ENCODE measurements around the gene THAP10.
"Not testable (repeated sequence)": the region's sequence is repeated elsewhere in the genome, so short reads cannot be mapped to it uniquely, and the experiment has no call there.

The THAP10 gene

DNA sequence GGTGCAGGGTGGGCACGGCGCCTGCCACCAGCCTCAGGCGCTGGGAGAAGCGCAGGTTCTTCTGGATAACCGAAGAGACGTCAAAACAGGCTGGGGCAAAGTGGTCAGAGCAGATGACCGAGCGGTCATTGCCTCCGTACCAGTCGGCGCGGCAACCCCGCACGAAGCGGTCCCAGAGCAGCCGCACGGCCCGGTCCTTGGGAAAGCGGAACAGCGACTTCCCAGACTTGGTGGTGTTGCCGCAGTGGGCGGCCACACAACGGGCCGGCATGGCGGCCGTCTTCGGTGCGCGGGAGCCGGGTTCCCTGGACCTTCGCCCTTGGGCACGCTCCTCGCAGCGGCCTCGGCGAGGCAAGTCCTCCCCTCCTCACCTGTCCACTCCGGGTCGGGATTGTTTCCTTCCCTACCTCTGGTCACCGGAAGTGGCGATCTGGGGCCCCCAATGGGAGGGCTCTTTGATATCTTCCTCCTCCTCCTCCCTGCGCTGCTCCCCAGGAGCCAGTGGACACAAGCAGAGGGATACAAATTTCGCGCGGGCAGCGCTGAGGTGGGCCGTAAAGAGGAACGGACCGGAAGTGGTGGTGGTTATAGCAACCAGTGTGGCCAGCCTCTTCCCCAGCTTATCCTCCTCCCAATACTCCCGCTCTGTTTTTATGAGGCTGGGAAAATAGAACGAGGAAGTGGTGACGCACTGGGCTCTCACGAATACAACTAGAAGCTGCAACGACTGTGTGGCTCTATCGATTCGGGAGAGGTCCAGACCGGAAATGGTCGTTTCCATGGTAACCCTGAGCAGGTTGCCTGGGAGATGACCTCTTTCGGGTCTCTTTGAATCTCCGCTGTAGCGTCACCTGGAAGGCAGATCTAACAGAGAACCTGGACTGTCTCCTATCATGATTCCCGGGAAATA lies at the start of gene THAP10, which contains the start of gene LRRC49:
Gene THAP10 (minus strand): TSS at position 432 of the 910 bp plus-strand sequence. CDS start 161 bp downstream, at position 271.
Gene LRRC49 (plus strand): TSS at position 825 of the 910 bp plus-strand sequence. CDS start 69 bp downstream, at position 894.
- DNase-seq = peak; percentile 18

DNA sequence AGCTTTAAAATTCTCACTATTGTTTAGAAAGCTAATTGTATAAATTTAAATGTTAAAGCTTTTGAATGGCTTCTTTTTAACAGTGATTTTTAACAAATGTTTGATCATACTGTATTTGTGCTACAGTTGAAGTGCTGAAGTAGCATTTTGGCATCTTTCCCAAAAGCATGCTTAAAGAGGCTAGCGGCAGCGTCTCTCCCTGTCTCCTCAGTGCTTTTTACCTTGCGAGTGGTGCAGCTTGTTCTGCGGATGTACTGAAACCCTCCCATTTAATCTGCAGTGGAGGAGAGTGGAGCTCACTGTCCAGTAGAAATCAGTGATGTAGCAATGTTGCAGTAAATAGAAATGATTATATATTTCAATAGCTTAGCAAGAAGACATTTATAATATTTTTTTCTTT lies 44.1 kb upstream of the THAP10 start:
- no peak for DNase-seq

DNA sequence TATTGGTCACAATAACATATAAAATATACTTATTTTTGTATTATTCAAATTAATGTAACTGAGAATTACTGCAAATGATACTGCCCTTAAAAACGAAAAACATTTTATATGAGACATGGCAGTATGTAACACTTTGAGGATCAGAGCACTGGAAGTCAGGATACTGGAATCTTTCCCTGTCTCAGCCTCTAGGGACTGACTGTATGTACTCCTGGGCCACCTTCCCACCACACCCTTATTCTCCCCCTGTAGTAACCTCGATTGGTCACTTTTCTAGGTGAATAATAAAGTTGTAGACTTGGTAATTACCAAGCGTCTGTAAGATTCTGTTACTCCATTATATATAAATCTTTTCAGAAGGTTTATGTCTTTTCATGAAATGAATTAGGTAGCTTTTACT lies 43.4 kb upstream of the THAP10 start:
- no peak for DNase-seq

DNA sequence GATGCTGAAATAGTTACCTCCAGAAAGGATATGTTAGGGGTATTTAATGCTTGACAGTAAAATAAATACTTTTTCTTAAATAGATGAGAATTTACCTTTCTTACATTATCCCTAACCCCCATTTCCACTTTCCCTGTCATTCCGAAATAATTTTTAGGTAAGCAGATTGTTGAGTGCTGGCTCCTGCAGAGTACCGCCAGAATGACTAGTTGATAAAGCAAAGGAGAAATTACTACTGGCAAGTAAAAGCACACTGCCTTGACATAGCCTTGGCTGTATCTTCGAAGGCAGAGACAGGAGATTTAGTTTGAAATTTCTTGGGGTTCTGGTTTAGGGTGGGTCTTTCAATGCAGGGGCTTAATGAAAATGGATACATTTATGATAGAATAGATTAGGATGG lies 41.2 kb upstream of the THAP10 start:
- no peak for DNase-seq

DNA sequence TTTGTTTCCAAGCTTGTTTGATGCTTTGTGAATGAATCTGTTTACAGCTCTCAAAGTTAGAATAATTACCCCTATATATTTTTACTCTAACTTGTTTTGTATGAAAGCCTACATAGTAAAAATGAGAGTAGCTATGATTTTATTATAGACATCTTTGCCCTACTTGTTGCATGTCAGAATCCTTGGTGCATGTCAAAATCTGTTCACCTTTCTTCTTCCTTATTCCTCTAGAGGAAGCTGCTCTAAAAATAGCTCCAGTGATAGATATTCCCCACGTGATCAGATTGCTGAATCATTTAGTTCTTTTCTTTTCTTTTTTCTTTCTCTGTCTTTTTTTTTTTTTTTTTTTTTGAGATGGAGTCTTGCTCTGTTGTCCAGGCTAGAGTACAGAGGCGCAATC lies 40.2 kb upstream of the THAP10 start:
- DNase-seq = no peak

DNA sequence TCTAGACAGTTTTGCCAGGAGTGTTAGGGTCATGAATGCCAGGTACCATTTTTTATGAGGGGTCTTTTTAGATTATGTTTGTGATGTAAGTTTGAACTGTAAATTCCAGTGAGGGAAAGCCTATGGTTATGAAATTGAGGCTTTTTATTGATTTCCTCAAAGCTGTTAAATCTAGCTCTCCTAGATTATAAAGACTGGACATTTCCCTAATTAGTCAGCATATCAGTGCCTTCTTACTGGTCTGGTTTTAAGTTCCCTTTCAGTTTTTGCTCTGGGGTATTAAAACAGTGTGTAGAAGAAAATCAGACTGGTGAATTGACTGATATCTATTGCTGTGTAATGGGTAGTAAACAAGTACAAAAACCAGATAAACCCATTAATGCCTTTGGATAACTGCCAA lies 39.6 kb upstream of the THAP10 start:
- DNase-seq = no peak

DNA sequence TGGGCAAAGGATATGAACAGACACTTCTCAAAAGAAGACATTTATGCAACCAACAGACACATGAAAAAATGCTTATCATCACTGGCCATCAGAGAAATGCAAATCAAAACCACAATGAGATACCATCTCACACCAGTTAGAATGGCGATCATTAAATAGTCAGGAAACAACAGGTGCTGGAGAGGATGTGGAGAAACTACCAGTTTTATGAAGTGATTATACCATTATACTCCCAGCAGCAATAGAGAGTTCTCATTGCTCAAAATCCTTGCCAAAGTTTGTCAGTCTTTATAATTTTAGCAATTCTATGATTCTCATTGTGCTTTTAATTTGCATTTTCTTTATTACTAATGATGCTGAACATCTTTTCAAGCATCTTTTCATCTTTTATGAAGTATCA lies 34.7 kb upstream of the THAP10 start:
- not testable (repeated sequence) for DNase-seq

DNA sequence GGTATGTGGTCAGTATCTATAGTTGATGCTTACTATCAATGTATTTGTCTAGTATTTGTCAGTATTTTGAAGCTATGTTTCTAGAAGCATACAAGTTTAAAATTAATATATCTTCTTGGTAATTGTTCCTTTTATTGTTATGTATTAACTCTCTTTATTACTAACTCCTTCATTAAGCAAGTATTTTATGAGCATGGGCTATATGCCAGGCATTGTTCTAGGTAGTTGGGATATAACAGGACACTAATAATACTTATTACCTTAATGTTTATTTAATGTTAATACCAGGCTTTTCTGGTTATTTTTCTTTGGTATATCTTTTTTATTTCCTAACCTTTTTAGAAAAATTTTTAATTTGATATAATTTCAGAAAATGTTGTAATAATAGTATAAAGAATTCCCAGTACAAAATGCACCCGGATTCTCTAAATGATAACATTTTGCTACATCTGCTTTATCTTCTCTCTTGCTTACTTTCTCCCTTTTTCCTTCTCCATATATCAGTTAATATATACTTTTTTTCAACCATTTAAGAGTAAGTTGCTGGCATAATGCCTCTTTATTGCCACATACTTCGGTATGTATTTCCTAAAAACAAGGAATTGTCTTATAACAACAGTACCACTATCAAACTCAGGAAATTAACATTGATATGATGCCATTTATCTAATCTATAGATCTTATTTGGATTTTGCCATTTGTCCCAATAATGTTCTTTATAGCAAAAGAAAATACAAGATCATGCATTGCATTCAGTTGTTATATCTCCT lies 31.3 kb upstream of the THAP10 start:
- no peak for DNase-seq

DNA sequence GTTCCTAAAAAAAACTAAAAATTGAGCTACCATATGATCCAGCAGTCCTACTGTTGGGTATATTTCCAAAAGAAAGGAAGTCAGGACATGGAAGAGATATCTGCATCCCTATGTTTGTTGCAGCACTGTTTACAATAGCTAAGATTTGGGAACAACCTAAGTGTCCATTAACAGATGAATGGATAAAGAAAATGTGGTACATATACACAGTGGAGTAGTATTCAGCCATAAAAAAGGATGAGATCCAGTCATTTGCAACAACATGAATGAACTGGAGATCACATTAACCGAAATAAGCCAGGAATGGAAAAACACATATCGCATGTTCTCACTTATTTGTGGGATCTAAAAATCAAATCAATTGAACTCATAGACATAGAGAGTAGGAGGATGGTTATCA lies 29.9 kb upstream of the THAP10 start:
- DNase-seq = no peak

DNA sequence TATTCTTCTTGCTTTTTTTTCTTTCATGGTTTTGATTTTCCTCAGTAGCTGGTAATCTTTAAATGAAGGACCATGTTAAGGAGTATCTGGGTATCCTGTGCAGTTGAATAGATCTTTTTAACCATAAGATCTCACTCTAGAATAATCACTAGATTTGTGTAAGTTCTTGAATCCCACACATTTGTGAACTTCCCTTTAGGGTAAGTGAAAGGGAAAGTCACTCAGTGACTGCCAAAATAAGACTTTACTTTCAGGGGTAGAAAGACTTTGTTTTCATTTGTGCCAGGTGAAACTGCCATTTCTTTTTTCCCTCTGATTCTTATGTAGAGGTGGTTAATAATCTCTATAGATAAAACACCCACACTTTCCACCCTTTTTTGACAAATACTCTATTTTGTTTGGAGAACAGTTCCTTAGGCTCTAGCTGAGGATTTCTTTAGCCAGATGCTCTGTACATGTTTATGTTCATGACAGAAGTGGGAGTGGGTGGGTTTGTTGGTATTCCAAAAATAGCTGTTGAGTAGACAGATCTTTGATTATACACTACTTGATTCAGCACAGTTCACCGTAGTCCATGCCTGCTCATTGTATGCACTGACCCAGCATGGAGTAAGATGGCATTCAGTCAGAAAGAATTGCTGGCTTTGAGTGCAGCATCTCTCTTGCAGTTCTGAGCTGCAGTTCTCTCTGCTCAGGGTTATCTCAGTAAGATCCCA lies 28.9 kb upstream of the THAP10 start:
- no peak for DNase-seq

DNA sequence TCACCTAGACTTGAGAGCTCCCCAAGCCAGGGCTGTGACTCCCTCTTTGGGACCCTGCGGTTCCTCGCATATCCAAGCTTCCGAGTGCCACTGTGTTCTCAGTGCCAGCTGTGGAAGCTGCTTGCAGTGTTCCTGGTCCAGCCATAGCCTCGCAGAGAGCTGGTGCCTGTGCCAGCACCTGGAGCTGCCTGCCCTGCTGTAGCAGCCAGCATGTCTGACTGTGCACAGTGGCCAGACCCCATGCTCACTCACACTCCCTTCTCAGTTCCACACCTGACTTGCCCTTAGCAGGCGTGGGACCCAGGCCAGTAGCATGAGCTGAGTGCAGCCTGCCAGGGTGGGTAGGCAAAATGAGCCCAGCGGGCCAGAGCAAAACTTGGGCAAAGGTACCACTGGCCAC lies 25.7 kb upstream of the THAP10 start:
- no peak for DNase-seq

DNA sequence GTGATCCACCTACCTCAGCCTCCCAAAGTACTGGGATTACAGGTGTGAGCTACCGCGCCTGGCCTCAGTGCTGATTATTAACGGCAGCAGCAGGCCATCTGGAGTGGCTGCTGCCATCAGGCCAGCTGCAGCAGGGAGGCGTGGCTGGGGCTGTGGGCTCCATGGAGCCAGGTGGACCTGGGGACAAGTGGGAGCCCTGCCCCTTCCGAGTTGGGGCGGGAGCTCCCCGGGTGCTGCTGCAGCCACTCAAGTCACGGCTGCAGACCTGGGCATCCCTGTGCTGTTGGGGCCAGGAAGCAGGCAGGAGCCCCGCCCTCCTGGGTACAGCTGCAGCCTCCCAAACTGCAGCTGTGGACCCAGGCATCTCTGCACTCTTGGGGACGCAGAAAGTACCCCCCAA lies 24.3 kb upstream of the THAP10 start:
- no peak for DNase-seq

DNA sequence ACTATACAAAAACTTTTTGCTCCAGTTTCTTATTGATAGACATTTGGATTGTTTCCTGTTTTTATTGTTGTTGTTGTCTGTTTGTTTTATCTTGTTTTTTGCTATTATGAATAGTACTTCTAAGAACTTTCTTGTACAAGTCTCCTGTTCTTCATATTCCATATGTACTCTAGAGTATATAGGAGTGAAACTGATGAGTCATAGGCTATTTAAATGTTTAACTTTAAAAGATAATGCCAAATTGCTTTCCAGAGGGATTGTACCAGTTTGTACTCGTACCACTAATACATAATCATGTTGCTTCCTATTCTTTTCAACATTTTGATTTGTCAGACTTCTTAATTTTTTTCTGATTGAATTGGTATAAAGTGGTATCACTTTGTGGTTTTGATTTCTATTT lies 20.0 kb upstream of the THAP10 start:
- DNase-seq = no peak

DNA sequence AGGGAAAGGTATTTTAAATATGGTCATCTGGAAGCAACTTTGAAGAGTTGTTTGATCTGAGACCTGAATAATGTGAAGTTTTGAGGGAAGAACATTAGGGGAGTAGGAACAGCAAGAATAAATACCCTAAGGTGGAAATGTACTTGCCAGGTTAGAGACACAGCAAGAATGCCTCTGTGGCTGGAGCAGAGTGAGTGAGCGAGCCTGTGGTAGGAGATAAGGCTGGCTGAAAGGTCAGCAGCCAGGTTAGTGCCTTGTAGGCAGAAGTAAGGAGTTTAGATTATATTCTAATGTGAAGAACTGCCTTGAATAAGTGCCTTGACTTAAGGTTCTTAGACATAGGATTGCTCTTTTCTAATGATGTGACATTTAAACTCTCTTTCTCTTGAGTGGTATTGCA lies 18.7 kb upstream of the THAP10 start:
- no peak for DNase-seq

DNA sequence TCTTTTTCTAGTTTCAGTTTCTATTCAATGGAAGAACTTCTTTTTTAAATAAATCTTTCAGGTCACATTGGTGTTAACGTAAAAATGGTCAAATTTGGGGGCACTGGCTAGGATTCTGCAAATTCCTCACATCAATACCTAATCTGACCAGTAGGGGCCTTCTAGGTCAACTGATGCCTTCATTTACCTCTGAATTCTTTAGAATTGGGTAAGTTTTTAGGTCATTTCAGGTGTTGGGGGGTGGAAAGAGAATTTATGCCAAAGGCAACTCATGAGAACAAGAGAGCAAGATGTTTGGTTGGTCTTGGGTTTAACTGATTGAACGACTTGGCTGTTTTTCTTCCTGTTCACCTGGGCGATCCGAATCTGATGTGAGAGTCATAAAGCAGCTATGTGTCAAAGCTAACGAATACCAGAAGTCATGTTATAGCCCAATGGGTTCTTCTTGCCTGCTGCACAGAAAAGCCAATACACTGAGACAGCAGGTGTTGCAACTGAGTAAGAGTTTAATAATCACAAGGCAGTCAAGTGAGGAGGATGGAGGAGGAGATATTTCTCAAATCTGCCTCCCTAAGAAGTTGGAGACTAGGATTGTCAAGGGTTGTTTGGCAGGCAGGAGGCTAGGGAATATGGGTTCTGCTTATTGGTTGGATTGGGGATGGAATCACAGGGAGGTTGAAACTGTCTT lies 15.7 kb upstream of the THAP10 start:
- DNase-seq = no peak

DNA sequence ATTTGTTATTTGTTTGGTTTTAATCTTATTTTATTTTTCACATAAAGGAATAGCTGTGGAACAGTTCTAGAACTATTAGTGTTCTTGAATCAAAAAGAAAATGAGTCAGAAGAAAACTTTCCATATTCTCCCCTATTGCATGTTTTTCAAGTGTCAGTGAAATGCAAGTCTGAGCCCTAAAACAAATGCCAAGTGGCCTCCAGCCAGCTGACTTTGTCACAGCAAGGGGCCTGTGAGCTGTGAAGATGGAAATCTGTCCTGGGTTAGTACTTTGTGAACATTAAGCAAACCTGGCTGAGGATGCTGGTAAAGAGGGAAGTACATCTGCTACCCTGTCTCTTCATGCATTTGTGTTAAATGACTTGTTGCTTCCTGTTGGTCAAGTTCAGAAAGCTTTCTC lies 14.6 kb upstream of the THAP10 start:
- no peak for DNase-seq

DNA sequence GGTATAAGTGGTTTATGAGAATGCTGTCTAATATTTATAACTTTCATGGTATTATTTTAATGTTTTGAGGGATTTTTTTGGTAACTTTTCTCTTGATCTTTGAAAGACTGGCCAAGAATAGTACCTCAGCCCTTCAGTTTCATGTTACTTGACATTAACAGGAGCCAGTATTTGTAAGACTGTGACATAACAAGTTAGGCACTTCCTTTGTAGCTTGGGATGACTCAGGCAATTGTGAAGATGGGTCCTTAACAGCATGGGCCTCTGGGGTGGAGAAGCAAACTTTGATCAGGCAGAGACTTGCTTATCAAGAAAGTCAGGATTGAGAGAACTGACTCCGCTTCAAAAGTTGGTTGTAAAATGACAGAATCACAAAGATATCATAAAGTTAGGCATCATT lies 9.9 kb upstream of the THAP10 start:
- no peak for DNase-seq

DNA sequence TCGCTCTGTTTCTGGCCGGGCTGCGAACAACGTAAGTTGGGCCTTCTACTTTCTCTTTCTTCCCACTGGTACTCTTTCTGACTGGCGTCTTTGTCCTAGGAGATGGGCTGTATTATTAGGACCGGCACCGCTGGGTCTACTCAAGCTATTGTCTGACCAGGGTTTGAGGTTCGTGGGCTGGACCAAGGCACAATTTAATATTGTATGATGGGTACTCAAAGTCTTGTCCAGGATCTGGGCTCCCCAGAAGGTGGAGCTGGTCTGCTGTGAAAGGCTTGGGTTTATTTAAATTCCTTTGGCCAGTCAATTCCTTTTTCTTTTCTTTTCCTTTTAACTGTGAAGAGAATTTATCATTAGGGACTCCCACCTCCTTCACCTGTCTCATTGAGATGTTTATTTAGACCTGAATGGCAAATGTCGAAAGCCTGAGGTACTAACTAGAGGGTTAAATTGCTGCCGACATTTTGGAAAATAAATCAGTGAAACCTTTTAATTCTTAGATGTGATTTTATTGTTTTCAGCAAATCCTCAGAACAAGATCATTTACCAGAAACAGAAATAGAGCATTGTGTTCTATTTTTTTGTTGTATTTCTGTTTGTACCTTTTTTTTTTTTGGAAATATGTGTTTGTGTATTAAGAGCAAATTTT lies 803 bp upstream of the THAP10 start:
- no peak for DNase-seq

DNA sequence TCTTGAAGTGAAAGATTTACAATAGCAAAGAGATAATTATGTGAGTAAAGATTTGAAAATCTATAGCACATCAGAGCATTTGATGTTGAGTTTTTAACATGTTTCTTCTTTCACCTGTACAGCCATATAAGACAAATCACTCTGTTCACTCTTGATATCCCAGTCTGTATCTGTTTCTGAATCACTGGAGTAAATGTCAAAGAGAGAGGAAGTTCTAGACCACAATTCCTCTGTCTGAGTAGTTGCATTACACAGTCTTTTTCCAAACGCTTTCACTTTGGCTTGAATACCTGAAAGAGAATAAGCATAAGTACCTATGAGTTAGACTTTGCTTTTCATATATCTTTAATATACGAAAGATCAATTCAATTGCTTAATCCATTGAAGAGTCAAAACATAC lies 9.9 kb downstream of the THAP10 start:
- DNase-seq = no peak

DNA sequence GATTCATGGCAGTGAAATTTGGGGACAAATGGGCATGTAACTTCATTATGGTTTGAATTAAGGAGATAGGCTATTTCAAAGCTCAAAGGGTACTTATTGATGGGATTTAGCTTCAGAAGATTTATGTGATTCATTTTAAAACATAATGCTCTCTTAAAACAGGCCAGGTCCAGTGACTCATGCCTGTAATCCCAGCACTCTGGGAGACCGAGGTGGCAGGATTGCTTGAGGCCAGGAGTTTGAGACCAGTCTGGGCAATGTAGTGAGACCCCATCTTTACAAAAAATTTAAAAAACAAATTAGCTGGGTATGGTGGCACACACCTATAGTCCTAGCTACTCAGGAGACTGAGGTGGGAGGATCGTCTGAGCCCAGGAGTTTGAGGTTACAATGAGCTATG lies 11.5 kb downstream of the THAP10 start:
- no peak for DNase-seq

DNA sequence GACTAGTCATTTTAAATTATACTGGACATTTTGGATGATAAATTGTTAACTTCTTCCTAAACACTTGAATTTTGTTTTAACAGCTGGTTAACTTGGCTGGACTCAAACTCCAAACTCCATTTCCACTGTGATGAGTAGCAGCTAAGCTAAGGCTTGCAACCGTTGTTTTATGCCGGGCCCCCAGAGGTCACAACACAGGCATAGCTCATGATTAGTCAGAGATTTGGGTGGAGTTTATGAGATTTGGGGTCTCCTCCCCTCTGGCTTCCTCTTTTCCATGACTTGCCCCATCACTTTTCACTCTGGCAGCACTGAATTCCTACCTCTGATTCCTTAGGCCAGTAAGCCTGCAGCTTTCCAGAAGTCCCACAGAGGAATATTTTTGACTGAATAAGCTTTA lies 12.8 kb downstream of the THAP10 start:
- no peak for DNase-seq

DNA sequence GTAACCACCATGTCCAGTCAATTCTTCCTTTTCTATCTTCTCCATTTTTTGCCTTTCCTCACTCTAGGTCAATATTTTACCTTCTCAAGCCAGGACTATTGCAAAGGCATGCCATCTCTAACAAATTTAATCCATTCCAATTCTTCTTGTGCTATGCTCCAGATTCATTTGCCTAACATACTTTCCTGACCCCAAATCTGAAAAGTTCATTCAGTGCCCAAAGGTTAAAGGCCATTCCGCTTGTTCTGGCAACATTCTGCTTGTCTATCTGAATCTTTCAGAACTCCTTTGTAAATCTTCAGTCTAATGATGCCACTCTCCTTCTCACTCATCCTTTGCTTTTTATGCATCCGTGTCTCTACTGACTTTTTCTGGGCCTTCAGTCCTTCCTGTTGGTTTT lies 15.6 kb downstream of the THAP10 start:
- DNase-seq = no peak
